HEK293T (cell line): ENCODE data around the gene PKIB.

ENCODE experiments used
- ARNT ChIP-seq: fragments of 450-650 bp; IDR thresholded peaks from 2 replicates; pipeline ENCODE4 v1.6.1; 2017; ENCODE audit warnings: mild to moderate bottlenecking
- BHLHE40 ChIP-seq: fragments of 450-650 bp; IDR thresholded peaks from 2 replicates; pipeline ENCODE4 v1.6.1; 2016; ENCODE audit warnings: mild to moderate bottlenecking, moderate library complexity, borderline replicate concordance
- CTBP1 ChIP-seq: fragments of 450-650 bp; IDR thresholded peaks from 2 replicates; pipeline ENCODE4 v1.6.1; 2016; ENCODE audit warnings: borderline replicate concordance
- ELF4 ChIP-seq: fragments of 450-650 bp; IDR thresholded peaks from 2 replicates; pipeline ENCODE4 v1.6.1; 2017; ENCODE audit warnings: antibody characterized with exemption
- FOXA1 ChIP-seq: fragments of 450-650 bp; IDR thresholded peaks from 2 replicates; pipeline ENCODE4 v1.6.1; 2016; ENCODE audit warnings: mild to moderate bottlenecking
- FOXM1 ChIP-seq: fragments of 450-650 bp; IDR thresholded peaks from 2 replicates; pipeline ENCODE4 v1.6.1; 2017; ENCODE audit warnings: mild to moderate bottlenecking, borderline replicate concordance
- HDGF ChIP-seq: fragments of 450-650 bp; IDR thresholded peaks from 2 replicates; pipeline ENCODE4 v1.6.1; 2017; ENCODE audit warnings: antibody characterized with exemption, borderline replicate concordance
- LEF1 ChIP-seq: fragments of 450-650 bp; IDR thresholded peaks from 2 replicates; pipeline ENCODE4 v1.6.1; 2017; ENCODE audit warnings: mild to moderate bottlenecking, borderline replicate concordance
- NFRKB ChIP-seq: fragments of 450-650 bp; IDR thresholded peaks from 2 replicates; pipeline ENCODE4 v1.6.1; 2016; ENCODE audit warnings: mild to moderate bottlenecking, moderate library complexity
- SP1 ChIP-seq: fragments of 450-650 bp; IDR thresholded peaks from 2 replicates; pipeline ENCODE4 v1.6.1; 2017
- SUZ12 ChIP-seq: fragments of 450-650 bp; IDR thresholded peaks from 2 replicates; pipeline ENCODE4 v1.6.1; 2016; ENCODE audit warnings: mild to moderate bottlenecking
- TARDBP ChIP-seq: fragments of 450-650 bp; IDR thresholded peaks from 2 replicates; pipeline ENCODE4 v1.6.1; 2016
- TF ChIP-seq, protein P1 (sequence below): fragments of 450-650 bp; IDR thresholded peaks from 2 replicates; pipeline ENCODE4 v1.6.1; 2016

- TF ChIP-seq SUZ12 (no peak), CTBP1 (no peak), TARDBP (no peak), SP1 (no peak), NFRKB (no peak), HDGF (no peak), FOXM1 (no peak), BHLHE40 (no peak), ELF4 (no peak), ARNT (no peak), LEF1 (no peak), FOXA1 (no peak)
- TF ChIP-seq, protein P1, sequence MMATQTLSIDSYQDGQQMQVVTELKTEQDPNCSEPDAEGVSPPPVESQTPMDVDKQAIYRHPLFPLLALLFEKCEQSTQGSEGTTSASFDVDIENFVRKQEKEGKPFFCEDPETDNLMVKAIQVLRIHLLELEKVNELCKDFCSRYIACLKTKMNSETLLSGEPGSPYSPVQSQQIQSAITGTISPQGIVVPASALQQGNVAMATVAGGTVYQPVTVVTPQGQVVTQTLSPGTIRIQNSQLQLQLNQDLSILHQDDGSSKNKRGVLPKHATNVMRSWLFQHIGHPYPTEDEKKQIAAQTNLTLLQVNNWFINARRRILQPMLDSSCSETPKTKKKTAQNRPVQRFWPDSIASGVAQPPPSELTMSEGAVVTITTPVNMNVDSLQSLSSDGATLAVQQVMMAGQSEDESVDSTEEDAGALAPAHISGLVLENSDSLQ, result no peak
Measured at GRCh38 chr6:122740936-122741335, 130.7 kb downstream of the PKIB start.
